Fibroblast of skin of right quadriceps (primary cell): ENCODE measurements around the gene C1QTNF12.
A peak's percentile ranks its signal among the peaks of the same experiment; 100 is the strongest.

Source experiments
- DNase-seq: peaks from one replicate; pipeline ENCODE4 v3.0.0-alpha.2; 2013

Gene C1QTNF12, protein sequence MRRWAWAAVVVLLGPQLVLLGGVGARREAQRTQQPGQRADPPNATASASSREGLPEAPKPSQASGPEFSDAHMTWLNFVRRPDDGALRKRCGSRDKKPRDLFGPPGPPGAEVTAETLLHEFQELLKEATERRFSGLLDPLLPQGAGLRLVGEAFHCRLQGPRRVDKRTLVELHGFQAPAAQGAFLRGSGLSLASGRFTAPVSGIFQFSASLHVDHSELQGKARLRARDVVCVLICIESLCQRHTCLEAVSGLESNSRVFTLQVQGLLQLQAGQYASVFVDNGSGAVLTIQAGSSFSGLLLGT

DNA sequence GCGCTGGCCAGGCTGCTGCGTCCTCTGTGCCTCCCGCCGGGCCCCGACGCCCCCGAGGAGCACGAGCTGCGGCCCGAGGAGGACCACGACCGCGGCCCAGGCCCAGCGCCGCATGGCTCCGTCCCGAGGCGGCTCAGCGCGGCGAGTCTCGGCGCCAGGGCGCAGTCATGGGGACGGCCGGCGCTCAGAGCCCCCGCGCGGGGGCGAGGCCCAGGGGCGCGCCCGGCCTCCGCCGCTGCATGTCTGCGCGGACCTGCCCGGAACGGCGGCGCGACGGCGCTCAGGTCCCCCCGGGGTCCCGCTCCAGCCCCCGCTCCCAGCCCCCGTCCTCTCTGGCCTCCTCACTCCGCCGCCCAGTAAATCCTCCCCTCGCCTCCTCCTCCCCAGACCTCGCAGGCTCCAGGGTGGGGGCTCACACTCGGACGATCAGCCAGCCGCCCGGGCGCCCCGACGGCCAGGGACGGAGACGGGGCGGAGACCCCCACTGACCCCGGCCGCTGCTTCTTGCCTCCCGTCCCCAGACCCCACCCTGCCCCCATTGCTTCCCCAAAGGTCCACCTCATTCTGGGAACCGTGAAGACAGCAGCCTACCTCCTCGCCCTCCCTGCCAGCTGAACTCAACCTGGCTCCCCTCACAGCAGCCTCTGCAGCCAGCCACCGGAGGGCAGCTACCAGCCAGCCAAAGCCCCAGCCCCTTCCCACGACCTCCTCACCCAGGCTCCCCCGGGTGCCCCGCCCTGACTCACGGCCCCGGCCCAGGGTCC is at the start of gene C1QTNF12:
Gene C1QTNF12 (minus strand): TSS at position 146 of the 764 bp plus-strand sequence. CDS start 32 bp downstream, at position 114.
- no peak for DNase-seq

DNA sequence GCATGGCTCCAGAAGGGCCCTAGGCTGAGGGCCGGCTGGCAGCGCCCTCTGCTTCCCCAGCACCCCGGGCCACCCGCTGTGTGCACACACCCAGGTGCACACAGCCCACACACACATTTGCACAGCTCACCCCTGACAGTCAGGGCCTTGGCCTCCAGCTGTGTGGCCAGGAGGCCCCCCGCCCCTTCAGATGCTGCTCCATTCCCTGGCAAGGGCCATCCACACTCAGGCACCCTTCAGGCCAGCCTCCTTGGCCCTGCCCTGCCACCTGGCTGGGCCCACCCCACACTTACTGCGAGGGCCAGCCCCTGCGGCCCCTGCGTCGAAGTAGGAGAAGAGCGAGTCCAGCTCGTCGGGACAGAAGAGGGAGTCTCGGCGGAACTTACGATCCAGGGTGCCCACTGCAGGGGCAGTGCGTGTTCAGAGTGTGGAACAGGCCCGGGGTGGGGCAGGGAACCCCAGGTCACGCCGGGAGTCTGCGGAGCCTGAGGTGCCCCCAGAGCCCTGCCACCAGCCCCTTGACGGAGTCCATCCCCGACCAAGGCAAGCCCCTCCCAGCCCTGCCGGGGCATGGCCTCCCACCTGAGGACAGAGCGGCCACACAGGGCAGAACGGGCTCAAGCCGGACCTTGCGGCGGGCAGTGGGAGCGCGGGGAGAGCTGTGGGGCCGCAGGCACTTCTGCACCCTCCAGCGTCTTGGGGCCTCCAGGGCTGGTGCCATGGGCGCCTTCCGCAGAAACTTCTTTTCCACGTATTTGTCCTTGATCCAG is 48.8 kb upstream of the C1QTNF12 start:
- no peak for DNase-seq

DNA sequence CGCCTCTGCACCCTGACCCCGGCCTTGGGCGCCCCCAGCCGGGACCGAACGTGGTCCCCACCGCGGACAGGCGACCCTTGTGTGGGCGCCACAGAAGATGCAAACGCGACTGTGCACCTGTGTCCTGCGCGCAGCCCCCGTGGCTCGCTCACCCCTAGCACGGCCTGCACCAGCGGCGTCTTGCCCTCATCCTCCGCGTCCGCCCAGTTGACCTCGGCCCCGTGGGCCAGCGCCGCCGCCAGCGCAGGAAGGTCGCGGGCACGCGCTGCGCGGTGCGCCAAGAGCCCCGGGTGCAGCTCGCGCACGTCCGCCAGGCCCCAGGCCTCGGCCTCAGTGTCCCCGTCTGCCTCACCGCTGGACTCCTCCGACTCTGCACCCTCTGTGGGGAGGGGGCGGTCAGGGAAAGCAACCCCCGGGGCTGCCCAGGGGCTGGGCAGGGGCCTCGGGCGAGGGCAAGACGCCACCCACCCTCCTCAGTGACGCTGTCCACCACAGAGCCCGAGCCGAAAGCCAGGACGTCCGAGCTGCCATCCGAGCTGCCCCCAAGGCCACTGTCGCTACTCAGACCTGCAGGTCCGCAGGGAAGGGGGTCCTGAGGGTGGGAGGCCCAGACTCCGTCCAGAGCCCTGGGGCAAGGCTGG is 47.8 kb upstream of the C1QTNF12 start:
- no peak for DNase-seq

DNA sequence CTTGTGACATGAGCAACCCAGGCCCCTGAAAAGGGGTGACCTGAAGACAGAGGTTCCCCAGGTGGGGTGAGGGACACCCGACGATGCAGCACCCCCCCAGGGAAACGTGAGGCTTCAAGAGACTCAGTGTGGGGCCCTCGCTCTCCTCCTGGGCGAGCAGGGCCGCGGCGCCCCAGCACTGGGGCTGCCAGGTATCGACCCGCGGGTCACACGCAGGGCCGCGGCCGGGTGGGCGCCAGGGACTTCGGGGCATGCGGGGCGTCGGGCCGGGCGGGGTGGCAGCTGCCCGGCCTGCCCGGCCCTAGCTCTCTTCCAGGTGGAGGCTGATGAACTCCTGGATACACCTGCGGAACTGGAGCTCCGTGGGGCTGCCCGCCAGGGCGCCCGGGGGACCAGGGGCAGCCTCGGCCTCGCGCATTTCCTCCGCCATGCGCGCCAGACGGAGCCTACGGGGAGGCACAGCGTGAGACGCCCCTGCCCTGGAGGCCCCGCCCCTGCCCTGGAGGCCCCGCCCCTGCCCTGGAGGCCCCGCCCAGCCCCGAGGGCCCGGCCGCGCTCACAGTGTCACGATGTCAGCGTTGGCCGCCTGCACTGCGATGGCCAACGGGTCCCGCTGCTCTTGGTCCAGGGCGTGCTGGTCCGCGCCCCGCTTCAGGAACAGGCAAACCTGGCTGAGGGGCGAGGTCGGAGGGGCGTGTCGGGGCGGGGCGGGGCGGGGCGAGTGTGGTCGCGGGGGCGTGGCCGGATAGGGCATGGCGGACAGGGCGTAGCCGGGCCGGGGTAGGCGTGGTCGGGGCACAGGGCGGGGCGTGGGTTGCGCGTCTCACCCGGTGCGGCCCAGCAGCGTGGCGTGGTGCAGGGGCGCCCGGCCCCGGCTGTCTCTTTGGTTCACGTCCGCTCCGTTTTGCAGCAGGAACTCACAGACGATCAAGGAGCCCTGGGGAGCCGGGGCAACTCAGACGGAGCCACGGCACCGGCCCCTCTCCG is 47.0 kb upstream of the C1QTNF12 start:
- DNase-seq, result no peak

DNA sequence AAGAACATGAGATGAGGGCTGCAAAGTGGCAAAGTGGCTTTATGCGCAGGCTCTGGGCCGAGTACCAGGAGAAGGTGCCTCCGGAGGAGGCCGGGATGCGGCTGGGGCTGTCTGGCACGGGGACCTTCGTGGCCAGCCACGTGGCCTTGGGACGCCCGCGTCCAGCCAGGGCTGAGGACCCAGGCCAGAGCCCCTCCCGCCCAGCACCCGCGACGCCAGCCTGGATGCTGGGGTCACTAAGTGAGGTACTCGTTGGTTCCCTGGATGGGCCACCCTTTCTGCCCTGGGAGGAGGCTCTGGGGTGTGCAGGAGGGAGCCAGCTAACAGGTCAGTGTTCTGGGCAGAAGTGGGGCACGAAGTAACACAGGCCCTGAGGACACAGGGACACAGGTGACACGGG is 46.3 kb upstream of the C1QTNF12 start:
- no peak for DNase-seq

DNA sequence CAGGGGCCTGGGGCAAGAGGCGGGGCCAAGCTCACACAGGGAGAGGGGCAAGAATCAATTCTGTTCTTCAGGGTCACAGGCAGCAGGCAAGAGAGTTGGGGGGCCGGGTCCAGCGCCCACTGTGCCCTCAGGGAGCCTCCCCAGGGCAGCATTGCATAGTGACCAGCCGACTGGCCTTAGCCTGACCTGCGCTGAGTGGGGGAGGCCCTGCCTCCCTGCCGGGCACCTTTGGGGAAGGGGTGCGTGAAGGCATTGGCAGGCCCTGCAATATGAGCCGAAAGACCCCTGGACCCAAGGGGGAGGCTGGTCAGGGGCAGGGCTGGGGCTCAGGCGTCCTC is 45.9 kb upstream of the C1QTNF12 start:
- DNase-seq, result no peak

DNA sequence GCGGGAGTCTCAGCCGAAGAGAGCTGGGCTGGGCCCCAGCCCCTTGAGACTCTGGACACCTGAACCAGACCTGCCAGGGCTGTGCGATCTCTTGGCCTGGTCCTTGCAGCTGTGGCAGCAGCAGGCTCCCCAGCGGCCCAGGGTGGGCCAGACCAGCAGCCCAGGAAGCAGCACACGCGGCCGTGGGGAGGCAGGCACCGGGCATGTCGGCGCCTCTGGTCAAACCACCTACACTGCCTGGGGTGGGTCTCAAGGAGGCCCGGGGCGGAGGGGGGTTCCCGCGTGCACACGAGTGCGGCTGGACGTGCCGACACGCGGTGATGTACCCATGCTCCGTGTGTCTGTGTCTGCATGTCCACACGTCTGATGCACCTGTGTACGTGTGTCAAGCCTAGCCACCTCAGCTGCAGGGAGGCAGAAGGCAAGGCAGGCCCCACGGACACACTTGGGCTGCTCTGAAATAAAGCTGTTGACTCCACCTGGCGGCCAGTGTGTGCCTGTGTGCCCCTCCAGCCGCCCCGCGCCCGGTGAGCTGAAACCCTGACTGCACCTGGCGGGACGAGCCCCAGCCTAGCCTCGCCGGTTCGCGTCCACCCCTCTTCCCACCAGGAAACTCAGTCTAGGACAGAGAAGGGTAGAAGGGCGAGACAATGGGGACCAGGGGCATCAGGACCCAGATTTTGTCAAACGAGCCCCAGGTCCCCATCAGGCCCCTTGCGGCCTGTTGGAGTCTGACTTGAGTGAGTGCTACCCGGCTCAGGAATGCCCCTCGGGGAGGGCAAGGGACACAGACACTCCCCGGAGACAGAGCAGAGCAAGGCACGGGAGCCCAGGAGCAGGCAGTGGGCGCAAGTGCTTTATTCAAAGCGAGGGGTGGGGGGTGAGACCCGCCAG is 45.3 kb upstream of the C1QTNF12 start:
- peak; percentile 59 for DNase-seq

DNA sequence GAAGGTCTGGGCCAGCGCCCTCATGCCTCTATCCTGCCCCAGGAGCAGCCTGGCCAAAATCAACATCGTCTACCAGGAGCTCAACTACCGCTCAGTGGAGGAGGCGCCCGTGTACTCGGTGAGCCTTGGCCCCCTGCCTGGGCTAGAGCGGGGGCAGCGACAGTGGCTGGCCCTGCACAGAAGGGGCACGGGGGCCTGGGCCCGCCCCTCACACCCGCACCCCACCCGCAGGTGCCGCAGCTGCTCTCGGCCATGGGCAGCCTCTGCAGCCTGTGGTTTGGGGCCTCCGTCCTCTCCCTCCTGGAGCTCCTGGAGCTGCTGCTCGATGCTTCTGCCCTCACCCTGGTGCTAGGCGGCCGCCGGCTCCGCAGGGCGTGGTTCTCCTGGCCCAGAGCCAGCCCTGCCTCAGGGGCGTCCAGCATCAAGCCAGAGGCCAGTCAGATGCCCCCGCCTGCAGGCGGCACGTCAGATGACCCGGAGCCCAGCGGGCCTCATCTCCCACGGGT is 44.6 kb upstream of the C1QTNF12 start:
- no peak for DNase-seq

DNA sequence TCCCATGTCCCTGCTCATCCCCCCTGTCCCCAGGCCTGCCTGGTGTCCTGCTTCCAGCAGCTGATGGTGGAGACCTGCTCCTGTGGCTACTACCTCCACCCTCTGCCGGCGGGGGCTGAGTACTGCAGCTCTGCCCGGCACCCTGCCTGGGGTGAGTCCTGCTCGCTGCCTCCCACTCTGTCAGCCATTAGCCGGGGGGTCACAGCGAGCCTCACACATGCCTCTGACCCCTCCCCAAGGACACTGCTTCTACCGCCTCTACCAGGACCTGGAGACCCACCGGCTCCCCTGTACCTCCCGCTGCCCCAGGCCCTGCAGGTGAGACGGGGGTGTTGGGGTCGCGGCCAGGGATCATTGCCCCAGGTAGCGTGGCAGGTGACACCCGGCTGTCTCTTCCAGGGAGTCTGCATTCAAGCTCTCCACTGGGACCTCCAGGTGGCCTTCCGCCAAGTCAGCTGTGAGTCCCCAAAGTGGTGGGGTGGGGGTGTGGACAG is 43.8 kb upstream of the C1QTNF12 start:
- peak; percentile 41 for DNase-seq

DNA sequence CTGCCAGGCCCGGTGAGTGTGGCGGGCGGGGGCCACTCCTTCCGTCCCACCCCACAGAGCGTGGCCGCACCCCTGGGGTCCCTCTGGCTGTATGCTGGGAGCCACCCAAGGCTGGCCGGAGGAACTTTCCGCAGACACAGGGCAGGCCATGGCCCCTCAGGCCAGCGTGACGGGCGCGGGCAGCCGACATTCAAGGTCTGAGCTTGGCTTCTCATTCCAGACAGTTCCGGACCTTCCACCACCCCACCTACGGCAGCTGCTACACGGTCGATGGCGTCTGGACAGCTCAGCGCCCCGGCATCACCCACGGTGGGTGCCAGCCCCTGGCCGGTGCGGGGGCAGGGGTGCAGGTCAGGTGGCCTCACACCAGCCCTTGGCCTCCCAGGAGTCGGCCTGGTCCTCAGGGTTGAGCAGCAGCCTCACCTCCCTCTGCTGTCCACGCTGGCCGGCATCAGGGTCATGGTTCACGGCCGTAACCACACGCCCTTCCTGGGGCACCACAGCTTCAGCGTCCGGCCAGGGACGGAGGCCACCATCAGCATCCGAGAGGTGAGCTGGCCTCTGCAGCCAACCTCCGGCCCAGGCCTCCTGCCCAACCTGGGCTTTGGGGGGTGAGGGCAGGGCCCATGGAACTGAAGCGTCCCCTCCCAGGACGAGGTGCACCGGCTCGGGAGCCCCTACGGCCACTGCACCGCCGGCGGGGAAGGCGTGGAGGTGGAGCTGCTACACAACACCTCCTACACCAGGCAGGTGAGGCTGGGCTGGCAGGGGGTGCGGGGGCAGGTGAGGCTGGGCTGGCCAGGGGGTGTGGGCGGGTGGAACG is 41.0 kb upstream of the C1QTNF12 start:
- DNase-seq, result no peak

DNA sequence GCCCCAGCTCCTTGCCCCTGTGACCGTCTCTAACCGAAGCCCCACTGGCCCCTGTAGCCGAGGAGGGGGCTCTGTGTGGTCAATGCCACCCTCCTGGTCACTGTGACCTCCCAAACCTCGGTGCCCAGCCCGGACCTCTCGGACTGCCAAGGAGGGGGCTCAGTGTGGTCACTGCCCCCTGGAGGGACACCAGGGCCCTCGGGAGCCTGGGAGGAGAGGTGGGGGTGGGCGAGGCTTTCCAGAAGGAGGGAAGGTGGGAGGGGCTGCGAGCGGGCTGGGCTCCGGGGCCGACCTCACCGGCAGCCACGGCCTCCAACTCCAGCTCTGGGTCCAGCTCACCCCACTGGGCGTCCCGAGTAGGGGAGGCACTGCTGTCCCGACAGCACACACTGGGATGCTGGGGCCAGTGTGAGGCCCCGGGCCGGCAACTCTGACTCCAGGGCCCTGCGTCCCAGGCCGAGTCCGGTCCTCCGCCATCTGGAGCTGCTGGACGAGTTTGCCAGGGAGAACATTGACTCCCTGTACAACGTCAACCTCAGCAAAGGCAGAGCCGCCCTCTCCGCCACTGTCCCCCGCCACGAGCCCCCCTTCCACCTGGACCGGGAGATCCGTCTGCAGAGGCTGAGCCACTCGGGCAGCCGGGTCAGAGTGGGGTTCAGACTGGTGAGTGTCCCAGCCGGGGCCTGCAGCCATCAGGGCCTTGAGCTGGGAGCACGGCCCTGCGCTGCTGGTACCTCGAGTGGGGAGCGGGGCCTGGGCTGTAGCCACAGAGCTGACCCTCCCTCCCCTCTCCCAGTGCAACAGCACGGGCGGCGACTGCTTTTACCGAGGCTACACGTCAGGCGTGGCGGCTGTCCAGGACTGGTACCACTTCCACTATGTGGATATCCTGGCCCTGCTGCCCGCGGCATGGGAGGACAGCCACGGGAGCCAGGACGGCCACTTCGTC is 40.1 kb upstream of the C1QTNF12 start:
- DNase-seq, result no peak

DNA sequence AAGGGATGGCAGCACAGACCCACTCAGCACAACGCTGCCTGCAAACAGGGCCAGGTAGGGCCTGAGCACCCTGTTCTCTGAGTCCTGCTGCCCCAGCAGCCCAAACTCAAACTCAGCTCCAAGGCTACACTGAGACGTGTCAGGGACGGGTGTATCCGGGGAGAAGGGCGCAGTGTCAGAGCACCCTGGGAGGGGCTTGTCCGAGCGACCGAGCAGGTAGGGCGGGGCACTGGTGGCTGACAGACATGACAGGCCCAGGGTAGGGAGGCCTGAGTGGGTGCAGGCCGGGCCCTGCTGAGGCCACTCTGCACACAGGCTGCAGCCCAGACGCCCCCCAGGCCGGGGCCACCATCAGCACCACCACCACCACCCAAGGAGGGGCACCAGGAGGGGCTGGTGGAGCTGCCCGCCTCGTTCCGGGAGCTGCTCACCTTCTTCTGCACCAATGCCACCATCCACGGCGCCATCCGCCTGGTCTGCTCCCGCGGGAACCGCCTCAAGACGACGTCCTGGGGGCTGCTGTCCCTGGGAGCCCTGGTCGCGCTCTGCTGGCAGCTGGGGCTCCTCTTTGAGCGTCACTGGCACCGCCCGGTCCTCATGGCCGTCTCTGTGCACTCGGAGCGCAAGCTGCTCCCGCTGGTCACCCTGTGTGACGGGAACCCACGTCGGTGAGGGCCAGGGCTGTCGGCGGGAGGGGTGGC is 39.2 kb upstream of the C1QTNF12 start:
- no peak for DNase-seq

DNA sequence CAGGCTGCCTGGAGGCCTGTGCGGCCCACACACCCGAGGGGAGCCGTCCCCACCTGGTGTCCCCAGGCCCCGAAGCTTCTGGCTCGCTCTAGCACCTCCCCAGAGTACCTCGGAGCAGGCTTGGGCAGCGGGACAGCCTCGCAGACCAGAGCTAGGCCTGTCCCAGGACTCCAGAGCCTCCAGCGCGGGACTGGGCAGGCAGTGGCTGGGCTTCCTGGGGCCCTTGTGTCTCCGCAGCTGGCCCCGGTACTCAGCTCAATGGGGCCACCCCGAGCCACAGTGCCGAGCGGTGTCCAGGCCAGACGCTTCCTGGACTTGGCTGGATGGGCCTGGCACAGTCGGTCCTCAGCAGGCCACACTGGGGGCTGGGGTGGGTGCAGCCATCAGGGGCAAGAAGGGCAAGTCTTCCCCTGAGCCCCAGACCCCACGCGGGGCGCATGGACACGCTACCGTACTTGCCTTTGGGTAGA is 38.6 kb upstream of the C1QTNF12 start:
- DNase-seq, result no peak

DNA sequence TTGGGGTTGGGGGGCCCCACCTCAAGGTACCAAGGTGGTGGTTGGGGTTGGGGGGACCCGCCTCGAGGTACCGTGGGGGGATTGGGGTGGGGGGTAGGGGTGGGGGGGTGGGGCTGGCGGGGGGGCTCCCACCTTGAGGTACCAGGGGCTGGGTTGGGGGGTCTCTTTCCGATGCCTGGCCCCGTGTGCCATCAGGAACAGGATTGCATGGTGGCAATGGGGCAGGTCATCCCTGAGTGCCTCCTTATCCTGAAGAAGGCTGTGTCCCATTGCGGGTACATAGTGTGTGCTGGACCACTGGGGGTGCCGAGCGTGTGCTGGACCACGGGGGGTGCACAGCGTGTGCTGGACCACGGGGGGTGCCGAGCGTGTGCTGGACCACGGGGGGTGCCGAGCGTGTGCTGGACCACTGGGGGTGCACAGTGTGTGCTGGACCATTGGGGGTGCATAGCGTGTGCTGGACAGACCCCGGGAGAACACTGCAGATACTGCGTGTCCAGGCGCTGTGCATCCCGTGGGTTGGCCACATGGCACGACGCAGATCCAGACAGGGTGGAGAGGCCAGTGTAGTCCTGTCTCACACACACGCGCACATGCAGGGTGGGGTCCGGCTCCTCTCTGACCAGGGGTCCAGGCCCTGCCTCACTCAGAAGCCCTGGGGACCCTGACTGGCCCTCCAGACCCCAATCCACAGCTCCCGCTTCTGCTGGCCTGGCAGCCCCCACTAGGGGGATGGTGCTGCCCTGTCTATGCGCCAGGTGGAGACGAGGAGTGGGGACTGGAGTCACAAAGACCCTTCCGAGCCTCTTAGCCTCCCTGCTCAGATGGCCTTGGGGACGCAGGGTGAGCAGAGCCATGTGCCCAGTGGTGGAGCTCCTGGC is 37.9 kb upstream of the C1QTNF12 start:
- DNase-seq, result no peak

DNA sequence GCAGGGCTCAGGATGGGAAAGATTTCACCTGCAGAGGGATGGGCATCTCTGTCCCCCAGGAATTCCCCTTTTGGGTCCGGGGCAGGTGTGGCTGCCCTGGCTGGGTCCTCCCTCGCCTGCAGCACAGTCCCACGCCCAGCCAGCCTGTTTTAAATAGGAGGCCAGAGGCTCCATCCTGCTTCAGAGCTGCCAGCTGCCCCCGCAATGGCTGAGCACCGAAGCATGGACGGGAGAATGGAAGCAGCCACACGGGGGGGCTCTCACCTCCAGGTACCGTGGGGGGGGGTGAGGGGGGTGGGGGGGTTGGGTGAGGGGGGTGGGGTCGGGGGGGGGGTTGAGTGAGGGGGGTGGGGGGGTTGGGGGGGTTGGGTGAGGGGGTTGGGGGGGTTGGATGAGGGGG is 37.3 kb upstream of the C1QTNF12 start:
- no peak for DNase-seq

DNA sequence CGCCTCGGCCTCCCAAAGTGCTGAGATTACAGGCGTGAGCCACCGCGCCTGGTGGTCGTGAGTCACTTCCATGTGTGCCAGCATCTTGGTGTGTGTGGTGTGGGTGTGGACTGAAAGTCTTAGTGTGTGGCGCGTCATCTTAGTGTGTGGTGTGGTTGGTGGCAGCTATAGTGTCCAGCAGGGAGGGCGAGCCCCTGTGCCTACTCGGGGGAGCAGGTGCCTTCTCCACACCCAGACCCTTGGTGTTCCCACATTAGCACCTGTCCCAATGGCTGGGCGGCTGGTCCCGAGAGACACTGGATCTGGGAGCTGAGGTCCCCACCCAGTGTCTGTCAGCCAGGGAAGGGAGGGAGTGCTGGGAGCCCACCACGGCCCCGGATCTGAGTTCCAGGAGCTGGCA is 36.5 kb upstream of the C1QTNF12 start:
- DNase-seq, result no peak
